ENCODE data around the gene HMCN2. TPM values are rescaled to one million over a fixed set of nuclear protein-coding genes. Genes with fewer than 3 reads are reported as not detected.
A peak's percentile ranks its signal among the peaks of the same experiment; 100 is the strongest.

The HMCN2 gene
- polyA plus RNA-seq, 2 of the 4 experiments (the other 2 are of a cell fraction), result 0.01 TPM; not detected in 1

DNA sequence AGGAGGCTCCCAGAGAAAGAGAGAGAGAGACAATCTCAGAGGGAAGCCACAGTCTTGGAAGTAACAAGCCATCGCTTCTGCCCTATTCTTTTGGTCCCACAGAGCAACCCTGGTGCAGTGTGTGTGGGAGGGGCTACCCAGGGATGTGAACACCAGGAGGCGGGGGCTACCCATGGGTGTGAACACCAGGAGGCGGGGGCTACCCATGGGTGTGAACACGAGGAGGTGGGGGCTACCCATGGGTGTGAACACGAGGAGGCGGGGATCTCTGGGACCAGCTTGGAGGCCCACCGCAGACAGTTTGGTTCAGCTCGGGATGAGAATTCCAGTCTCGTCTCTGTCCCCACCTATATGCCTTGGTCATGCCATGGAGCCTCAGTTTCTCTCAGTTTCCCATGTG is 44.9 kb downstream of the HMCN2 start:
- ATAC-seq (no peak), FAIRE-seq (no peak), DNase-seq (ENCODE audit: low read depth in 1 of 2, low spot score in 1 of 2) (no peak)
- Histone ChIP-seq H3K4me2 (no peak overlapping the region), H3K4me1 (no peaks in the 10 kb centered on the region), H3K9me3 (no peaks in the 10 kb centered on the region), H3K4me3 (no peak overlapping the region), H3K27ac (no peak overlapping the region)
- WGBS (ENCODE audit: missing lambda C conversion rate), result 67% methylated on average over 7 of the region's 9 CpGs
- TF ChIP-seq, protein P1, sequence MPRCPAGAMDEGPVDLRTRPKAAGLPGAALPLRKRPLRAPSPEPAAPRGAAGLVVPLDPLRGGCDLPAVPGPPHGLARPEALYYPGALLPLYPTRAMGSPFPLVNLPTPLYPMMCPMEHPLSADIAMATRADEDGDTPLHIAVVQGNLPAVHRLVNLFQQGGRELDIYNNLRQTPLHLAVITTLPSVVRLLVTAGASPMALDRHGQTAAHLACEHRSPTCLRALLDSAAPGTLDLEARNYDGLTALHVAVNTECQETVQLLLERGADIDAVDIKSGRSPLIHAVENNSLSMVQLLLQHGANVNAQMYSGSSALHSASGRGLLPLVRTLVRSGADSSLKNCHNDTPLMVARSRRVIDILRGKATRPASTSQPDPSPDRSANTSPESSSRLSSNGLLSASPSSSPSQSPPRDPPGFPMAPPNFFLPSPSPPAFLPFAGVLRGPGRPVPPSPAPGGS (IDR thresholded peaks at IDR 0.05), result no peak
- TF ChIP-seq ZFP36 (IDR thresholded peaks at IDR 0.05; ENCODE audit: borderline replicate concordance, partially characterized antibody) (no peak), NFE2L2 (conservative IDR thresholded peaks at IDR 0.05; ENCODE audit: low read length) (no peak), FOSB (CRISPR knock-in tag; IDR thresholded peaks at IDR 0.05) (no peak)
- TF ChIP-seq, protein P2, sequence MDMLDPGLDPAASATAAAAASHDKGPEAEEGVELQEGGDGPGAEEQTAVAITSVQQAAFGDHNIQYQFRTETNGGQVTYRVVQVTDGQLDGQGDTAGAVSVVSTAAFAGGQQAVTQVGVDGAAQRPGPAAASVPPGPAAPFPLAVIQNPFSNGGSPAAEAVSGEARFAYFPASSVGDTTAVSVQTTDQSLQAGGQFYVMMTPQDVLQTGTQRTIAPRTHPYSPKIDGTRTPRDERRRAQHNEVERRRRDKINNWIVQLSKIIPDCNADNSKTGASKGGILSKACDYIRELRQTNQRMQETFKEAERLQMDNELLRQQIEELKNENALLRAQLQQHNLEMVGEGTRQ (IDR thresholded peaks at IDR 0.05), result no peak
- TF ChIP-seq, protein P3, sequence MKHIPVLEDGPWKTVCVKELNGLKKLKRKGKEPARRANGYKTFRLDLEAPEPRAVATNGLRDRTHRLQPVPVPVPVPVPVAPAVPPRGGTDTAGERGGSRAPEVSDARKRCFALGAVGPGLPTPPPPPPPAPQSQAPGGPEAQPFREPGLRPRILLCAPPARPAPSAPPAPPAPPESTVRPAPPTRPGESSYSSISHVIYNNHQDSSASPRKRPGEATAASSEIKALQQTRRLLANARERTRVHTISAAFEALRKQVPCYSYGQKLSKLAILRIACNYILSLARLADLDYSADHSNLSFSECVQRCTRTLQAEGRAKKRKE (CRISPR knock-in tag; IDR thresholded peaks at IDR 0.05; ENCODE audit: low read depth), result no peak
- POLR2A ChIA-PET, result no interaction called here
- CTCF ChIA-PET, result interaction anchor here (1.1 to 2.0 kb wide), 4 partner anchors 10 to 67 kb away, joined by 3 to 8 read pairs (median 4); no protein-coding TSS in a partner anchor

DNA sequence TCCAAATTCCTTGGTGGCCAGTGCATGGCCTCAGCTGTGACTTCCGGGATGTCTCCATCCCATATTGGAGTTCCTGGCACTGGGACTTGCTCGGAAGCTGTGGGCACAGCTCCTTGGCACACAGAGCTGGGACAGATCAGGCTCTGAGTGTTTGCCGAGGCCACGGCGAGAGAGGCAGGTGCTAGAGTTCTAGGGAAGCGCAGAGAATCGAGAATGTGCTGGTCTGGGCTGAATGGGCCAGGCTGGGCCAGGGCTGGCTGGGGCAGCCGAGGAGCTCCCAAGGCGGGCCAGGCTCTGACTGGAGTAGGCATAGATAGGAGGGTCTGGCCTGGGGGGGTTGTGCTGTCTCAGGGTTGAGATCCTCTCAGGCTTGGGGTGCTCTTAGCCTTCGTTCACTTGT is 45.4 kb downstream of the HMCN2 start:
- ChIA-PET POLR2A (no interaction called here), CTCF (interaction anchor here (1.1 to 2.0 kb wide), 3 partner anchors 10 to 68 kb away, joined by 3 to 8 read pairs (median 3); no protein-coding TSS in a partner anchor)
- TF ChIP-seq FOSL2 (IDR thresholded peaks at IDR 0.05) (no peak), FOSL2 (CRISPR knock-in tag; IDR thresholded peaks at IDR 0.05) (no peak), EP300 (IDR thresholded peaks at IDR 0.05) (no peak)
- TF ChIP-seq, protein P4, sequence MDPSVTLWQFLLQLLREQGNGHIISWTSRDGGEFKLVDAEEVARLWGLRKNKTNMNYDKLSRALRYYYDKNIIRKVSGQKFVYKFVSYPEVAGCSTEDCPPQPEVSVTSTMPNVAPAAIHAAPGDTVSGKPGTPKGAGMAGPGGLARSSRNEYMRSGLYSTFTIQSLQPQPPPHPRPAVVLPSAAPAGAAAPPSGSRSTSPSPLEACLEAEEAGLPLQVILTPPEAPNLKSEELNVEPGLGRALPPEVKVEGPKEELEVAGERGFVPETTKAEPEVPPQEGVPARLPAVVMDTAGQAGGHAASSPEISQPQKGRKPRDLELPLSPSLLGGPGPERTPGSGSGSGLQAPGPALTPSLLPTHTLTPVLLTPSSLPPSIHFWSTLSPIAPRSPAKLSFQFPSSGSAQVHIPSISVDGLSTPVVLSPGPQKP (IDR thresholded peaks at IDR 0.05; ENCODE audit: low read depth, low read length), result no peak
- TF ChIP-seq, protein P5, sequence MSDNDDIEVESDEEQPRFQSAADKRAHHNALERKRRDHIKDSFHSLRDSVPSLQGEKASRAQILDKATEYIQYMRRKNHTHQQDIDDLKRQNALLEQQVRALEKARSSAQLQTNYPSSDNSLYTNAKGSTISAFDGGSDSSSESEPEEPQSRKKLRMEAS (IDR thresholded peaks at IDR 0.05), result no peak
- no peaks in the 10 kb centered on the region for H3K4me1 ChIP-seq
- H3K9me3 ChIP-seq, result no peaks in the 10 kb centered on the region
- H3K27ac ChIP-seq, result no peak overlapping the region
- 77% methylated on average over 10 of the region's 10 CpGs for WGBS (ENCODE audit: missing lambda C conversion rate)
- no peak overlapping the region for H3K4me2 ChIP-seq
- FAIRE-seq (no peak), ATAC-seq (no peak), DNase-seq (ENCODE audit: low read depth in 1 of 2, low spot score in 1 of 2) (no peak)
- H3K4me3 ChIP-seq, result no peak overlapping the region

DNA sequence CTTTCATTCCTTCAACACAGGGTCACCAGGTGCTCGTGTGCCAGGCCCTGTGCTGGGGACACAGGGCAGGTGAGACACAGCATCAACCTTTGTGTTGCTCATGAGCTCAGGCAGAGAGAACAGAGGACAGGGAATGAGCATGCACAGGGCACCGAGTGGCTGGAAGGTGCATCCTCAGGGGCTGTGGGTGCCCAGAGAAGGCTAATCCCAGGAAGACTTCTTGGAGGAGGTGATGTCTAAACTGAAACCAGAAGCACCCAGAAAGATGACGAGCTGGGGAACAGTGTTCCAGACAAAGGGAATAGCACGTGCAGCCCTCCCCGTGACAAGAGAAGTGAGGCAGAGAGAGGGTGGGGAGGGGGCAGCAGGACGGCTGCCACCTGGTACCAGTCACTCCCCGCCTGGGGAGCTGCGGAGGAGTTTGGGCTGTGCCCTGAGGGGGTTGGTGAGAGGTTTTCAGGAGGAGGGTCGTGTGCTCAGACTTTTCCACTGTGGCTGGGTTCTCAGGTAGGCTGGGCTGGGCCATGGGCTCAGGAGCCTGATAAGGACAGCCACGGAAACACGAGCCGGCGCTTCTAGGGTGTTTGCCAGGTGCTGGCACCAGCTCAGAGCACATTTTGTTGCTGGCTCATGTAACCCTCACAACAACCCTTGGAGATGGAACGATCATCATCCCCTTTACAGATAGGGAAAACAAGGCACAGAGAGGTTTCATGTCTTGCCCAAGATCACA is 46.0 kb downstream of the HMCN2 start:
- no peak for DNase-seq (ENCODE audit: low read depth in 1 of 2, low spot score in 1 of 2)
- CTCF ChIA-PET, result interaction anchor here (1.1 to 2.1 kb wide), 5 partner anchors 7 to 68 kb away, joined by 3 to 8 read pairs (median 3); no protein-coding TSS in a partner anchor
- FAIRE-seq, result no peak
- POLR2A ChIA-PET, result no interaction called here
- no peaks in the 10 kb centered on the region for H3K9me3 ChIP-seq
- H3K4me1 ChIP-seq, result no peaks in the 10 kb centered on the region
- no peak for ATAC-seq
- WGBS (ENCODE audit: missing lambda C conversion rate), result 50% methylated on average over 14 of the region's 14 CpGs
- H3K4me3 ChIP-seq, result no peak overlapping the region
- no peak overlapping the region for H3K27ac ChIP-seq
- no peak for TF ChIP-seq MAZ (IDR thresholded peaks at IDR 0.05; ENCODE audit: borderline replicate concordance, low read depth, low read length)
- TF ChIP-seq ZFP36 (IDR thresholded peaks at IDR 0.05; ENCODE audit: borderline replicate concordance, partially characterized antibody), result peak; percentile 60
- H3K4me2 ChIP-seq, result no peak overlapping the region
